Liver (tissue), 9 donors: Measurements from ENCODE around the gene TACR1. TPM values are rescaled to one million over a fixed set of nuclear protein-coding genes. Genes with fewer than 3 reads are reported as not detected.
"Not testable (repeated sequence)": the region's sequence is repeated elsewhere in the genome, so short reads cannot be mapped to it uniquely, and the experiment has no call there.

Source experiments
- DNase-seq: peaks from one replicate; pipeline ENCODE4 v3.0.0-alpha.2; 2017; ENCODE audit warnings: low spot score
- H3K27ac ChIP-seq, 2 donors: one replicate each; pipeline ENCODE4 v1.7.0; 2013; ENCODE audit warnings: inconsistent platforms in 2 of 2, low read length in 2 of 2, control low read depth in 1 of 2, low read depth in 1 of 2, mild to moderate bottlenecking in 1 of 2
- H3K27me3 ChIP-seq, 4 donors: one replicate each; pipeline versions ENCODE4 v1.6.1 to v1.7.0; 2013; ENCODE audit warnings: low read length in 3 of 4, inconsistent platforms in 1 of 4, mild to moderate bottlenecking in 1 of 4, moderate library complexity in 1 of 4; ENCODE audit not compliant: control insufficient read depth in 4 of 4, insufficient read depth in 4 of 4
- H3K36me3 ChIP-seq, 4 donors: one replicate each; pipeline versions ENCODE4 v1.6.1 to v1.7.0; 2013; ENCODE audit warnings: low read length in 3 of 4, mild to moderate bottlenecking in 3 of 4, low read depth in 1 of 4, moderate library complexity in 1 of 4; ENCODE audit not compliant: control insufficient read depth in 4 of 4, insufficient read depth in 3 of 4
- H3K4me1 ChIP-seq, 4 donors: one replicate each; pipeline versions ENCODE4 v1.6.1 to v1.7.0; 2013; ENCODE audit warnings: low read length in 3 of 4, mild to moderate bottlenecking in 3 of 4, moderate library complexity in 1 of 4; ENCODE audit not compliant: control insufficient read depth in 4 of 4, insufficient read depth in 4 of 4
- H3K4me3 ChIP-seq, 3 donors: one replicate each; pipeline versions ENCODE4 v1.6.1 to v1.7.0; 2013; ENCODE audit warnings: low read length in 3 of 3, control low read depth in 1 of 3, low read depth in 1 of 3, mild to moderate bottlenecking in 1 of 3
- H3K9ac ChIP-seq, 2 donors: one replicate each; pipeline ENCODE4 v1.7.0; 2013; ENCODE audit warnings: low read length in 2 of 2, mild to moderate bottlenecking in 2 of 2, moderate library complexity in 2 of 2, control low read depth in 1 of 2, low read depth in 1 of 2
- H3K9me3 ChIP-seq, 4 donors: one replicate each; pipeline versions ENCODE4 v1.6.1 to v1.7.0; 2013; ENCODE audit warnings: low read length in 3 of 4; ENCODE audit not compliant: control insufficient read depth in 4 of 4
- EGR1 ChIP-seq, 2 donors: IDR thresholded peaks; 2 replicates each; pipeline ENCODE4 v1.6.1; 2016 to 2018; ENCODE audit warnings: antibody characterized with exemption in 2 of 2, low read depth in 2 of 2
- FOXA1 ChIP-seq: IDR thresholded peaks from 2 replicates; pipeline ENCODE4 v1.6.1; 2016; ENCODE audit warnings: antibody characterized with exemption
- FOXA2 ChIP-seq: IDR thresholded peaks from 2 replicates; pipeline ENCODE4 v1.6.1; 2016; ENCODE audit warnings: antibody characterized with exemption
- GABPA ChIP-seq, 2 donors: IDR thresholded peaks in 1 of 2; conservative IDR thresholded peaks in 1 of 2; 2 replicates each; pipeline ENCODE4 v1.6.1; 2016; ENCODE audit warnings: antibody characterized with exemption in 2 of 2, mild to moderate bottlenecking in 1 of 2, moderate library complexity in 1 of 2
- HNF4A ChIP-seq, 2 donors: conservative IDR thresholded peaks; 2 replicates each; pipeline ENCODE4 v1.6.1; 2016; ENCODE audit warnings: antibody characterized with exemption in 2 of 2, mild to moderate bottlenecking in 2 of 2
- NR2F2 ChIP-seq: IDR thresholded peaks from 2 replicates; pipeline ENCODE4 v1.6.1; 2016; ENCODE audit warnings: antibody characterized with exemption
- RXRA ChIP-seq, 2 donors: IDR thresholded peaks; 2 replicates each; pipeline ENCODE4 v1.6.1; 2017 to 2018; ENCODE audit warnings: antibody characterized with exemption in 2 of 2, mild to moderate bottlenecking in 1 of 2
- TAF1 ChIP-seq: conservative IDR thresholded peaks from 2 replicates; pipeline ENCODE4 v1.6.1; 2016; ENCODE audit warnings: antibody characterized with exemption, mild to moderate bottlenecking
- WGBS: extraction: QIAGEN DNeasy Blood & Tissue Kit; methylation state at CpG from one replicate; pipeline ENCODE4 v1.1.7; 2013; 5-methylcytosine and 5-hydroxymethylcytosine counted together
- polyA plus RNA-seq, 2 donors: library from polyadenylated mRNA; stranded (reverse) in 1 of 2; unstranded in 1 of 2; fragments of 200-250 nt in 1 of 2; fragments of >200 nt in 1 of 2; fragmentation: Nextera tagmentation in 1 of 2; extraction: Ambion mirVana in 1 of 2; gene quantifications; one replicate each; pipeline versions ENCODE4 v1.2.1 to v1.2.3, GENCODE V29; 2013 to 2015
- total RNA-seq, 2 donors: library from RNA; depleted of rRNA; stranded (reverse); fragments of >200 nt; gene quantifications; one replicate each; pipeline ENCODE4 v1.2.3, GENCODE V29; 2014
- TF ChIP-seq, protein P1 (sequence below): IDR thresholded peaks from 2 replicates; pipeline ENCODE4 v1.6.1; 2016; ENCODE audit warnings: antibody characterized with exemption
- TF ChIP-seq, protein P2 (sequence below): IDR thresholded peaks from 2 replicates; pipeline ENCODE4 v1.6.1; 2016; ENCODE audit warnings: antibody characterized with exemption
- donor health status: healthy.
- donor health status: healthy.
- donor health status: healthy.
- donor health status: healthy.
- donor health status: healthy.

The TACR1 gene
- total and polyA plus RNA-seq, 4 donors: 0.02 to 0.84 (median 0.14) TPM; not detected in 1

DNA sequence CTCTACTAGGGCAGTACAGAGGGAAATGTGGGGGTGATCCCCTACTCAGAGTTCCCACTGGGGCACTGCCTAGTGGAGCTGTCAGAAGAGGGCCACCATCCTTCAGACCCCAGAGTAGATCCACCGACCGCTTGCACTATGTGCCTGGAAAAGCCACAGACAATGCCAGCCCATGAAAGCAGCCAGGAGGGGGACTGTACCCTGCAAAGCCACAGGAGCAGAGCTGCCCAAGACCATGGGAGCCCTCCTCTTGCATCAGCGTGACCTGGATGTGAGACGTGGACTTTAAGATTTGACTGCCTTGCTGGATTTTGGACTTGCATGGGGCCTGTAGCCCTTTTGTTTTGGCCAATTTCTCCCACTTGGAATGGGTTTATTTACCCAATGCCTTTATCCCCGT lies 27.9 kb downstream of the TACR1 start:
- DNase-seq, H3K4me1 ChIP-seq, H3K27ac ChIP-seq, H3K4me3 ChIP-seq, H3K36me3 ChIP-seq, H3K9ac ChIP-seq, H3K27me3 ChIP-seq, H3K9me3 ChIP-seq: not testable (repeated sequence)
- WGBS: 85% methylated on average over 5 of the region's 5 CpGs

GRCh38 chr2:75170889-75171288 lies 28.4 kb downstream of the TACR1 start:
- 98% methylated on average over 2 of the region's 2 CpGs for WGBS
- H3K36me3 ChIP-seq: no peaks in the 10 kb centered on the region
- H3K9me3 ChIP-seq: no peaks in the 10 kb centered on the region
- H3K9ac ChIP-seq: no peak overlapping the region
- no peak for TF ChIP-seq HNF4A (conservative IDR thresholded peaks at IDR 0.05)
- TF ChIP-seq FOXA1: no peak
- TF ChIP-seq FOXA2: no peak
- TF ChIP-seq, protein P1, sequence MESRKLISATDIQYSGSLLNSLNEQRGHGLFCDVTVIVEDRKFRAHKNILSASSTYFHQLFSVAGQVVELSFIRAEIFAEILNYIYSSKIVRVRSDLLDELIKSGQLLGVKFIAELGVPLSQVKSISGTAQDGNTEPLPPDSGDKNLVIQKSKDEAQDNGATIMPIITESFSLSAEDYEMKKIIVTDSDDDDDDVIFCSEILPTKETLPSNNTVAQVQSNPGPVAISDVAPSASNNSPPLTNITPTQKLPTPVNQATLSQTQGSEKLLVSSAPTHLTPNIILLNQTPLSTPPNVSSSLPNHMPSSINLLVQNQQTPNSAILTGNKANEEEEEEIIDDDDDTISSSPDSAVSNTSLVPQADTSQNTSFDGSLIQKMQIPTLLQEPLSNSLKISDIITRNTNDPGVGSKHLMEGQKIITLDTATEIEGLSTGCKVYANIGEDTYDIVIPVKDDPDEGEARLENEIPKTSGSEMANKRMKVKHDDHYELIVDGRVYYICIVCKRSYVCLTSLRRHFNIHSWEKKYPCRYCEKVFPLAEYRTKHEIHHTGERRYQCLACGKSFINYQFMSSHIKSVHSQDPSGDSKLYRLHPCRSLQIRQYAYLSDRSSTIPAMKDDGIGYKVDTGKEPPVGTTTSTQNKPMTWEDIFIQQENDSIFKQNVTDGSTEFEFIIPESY: no peak
- no peak for TF ChIP-seq GABPA (IDR thresholded peaks at IDR 0.05 in 1 of 2, conservative IDR thresholded peaks at IDR 0.05 in 1 of 2)
- no peaks in the 10 kb centered on the region for H3K27me3 ChIP-seq
- no peaks in the 10 kb centered on the region for H3K4me1 ChIP-seq
- no peak overlapping the region for H3K27ac ChIP-seq
- no peak overlapping the region for H3K4me3 ChIP-seq
- no peak for DNase-seq

- Histone ChIP-seq H3K36me3 (no peaks in the 10 kb centered on the region), H3K27me3 (peaks cover 0 to 5% (median 0%) of the 10 kb centered on the region in 4 donors), H3K4me1 (no peaks in the 10 kb centered on the region), H3K9me3 (no peaks in the 10 kb centered on the region), H3K9ac (no peak overlapping the region), H3K27ac (no peak overlapping the region), H3K4me3 (no peak overlapping the region)
- TF ChIP-seq, protein P1: no peak
- TF ChIP-seq RXRA (IDR thresholded peaks at IDR 0.05) (no peak), TAF1 (no peak), NR2F2 (no peak), HNF4A (conservative IDR thresholded peaks at IDR 0.05) (no peak), EGR1 (IDR thresholded peaks at IDR 0.05; ENCODE audit: low read depth in 2 of 2) (no peak)
- TF ChIP-seq, protein P2, sequence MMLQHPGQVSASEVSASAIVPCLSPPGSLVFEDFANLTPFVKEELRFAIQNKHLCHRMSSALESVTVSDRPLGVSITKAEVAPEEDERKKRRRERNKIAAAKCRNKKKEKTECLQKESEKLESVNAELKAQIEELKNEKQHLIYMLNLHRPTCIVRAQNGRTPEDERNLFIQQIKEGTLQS: no peak
- no peak for DNase-seq
- 55% methylated on average over 2 of the region's 2 CpGs for WGBS
Observed at GRCh38 chr2:75168186-75168585, 31.1 kb downstream of the TACR1 start.
